HG02588 (cell line): Measurements from ENCODE around the gene A2M.

ENCODE experiments used
- ATAC-seq: cut with Tn5 transposase; IDR thresholded peaks from one replicate; pipeline ENCODE4 v1.9.1; 2021; ENCODE audit warnings: mild to moderate bottlenecking, moderate library complexity; ENCODE audit not compliant: unreplicated experiment

The A2M gene

DNA sequence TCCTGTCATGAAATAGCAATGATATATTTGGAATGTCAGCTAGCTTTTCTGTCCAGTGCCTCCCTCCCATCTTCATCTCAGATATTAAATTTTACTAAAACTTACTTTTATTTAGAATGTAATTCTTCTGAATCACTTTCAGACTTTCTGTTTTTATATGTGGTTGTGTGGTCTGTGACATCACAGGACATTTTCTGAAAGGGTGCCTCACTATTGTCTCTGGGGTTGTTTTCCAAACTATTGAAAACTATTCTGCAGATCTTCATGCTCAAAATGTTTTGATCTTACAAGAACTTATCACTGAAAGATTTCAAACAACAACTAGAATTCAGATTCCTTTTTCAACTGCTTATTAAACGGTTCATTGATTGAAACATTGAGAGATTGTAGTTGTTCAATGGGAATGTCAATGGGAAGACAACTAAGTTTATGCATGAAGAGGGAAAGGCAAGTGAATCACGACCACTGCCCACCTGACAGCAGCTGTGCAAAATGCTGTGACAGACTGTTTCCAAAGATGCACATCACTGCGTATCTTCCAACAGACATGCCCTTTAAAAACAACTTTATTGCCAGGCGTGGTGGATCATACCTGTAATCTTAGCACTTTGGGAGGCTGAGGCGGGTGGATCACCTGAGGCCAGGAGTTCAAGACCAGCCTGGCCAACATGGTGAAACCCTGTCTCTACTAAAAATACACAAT, 75.1 kb downstream of the A2M start:
- no peak for ATAC-seq

DNA sequence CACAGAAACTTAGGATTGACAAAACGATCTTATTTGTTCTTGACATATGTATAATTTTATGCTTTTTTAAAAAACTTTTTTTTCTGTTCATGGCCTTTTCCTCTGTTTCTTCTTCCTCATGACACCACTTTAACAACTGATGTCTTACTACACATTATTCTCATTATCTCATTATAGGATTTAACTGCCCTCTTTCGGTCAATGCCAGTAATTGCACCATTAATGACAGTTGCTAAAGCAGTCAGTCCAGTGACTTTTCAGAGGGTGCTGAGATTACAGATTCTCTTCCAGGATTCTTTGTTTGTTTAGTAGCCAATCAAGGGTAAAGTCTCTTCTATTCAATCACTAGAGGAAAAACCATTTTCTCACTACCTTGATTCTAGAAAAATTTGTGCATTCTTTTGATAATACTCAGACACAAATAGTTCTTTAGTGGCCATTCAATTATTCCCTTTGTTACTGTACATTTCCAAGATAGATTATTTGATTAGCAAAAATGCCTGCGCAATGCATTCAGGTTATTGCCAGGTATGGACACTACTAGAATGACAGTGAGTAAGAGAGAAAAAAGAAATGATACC, 76.2 kb downstream of the A2M start:
- ATAC-seq = no peak

DNA sequence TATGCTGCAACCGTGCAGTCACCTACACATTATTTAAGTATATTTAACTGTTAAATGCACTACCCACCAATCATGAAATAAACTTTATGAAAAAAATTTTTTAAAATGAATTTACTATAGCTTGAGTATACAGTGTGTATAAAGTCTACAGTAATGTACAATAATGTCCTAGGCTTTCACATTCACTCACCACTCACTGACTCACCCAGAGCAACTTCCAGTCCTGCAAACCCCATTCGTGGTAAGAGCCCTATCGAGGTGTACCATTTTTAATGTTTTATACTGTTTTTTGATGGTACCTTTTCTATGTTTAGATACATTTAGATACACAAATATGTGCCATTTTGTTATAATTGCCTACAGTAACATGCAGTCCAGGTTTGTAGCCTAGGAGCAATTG, 78.3 kb downstream of the A2M start:
- ATAC-seq = no peak

DNA sequence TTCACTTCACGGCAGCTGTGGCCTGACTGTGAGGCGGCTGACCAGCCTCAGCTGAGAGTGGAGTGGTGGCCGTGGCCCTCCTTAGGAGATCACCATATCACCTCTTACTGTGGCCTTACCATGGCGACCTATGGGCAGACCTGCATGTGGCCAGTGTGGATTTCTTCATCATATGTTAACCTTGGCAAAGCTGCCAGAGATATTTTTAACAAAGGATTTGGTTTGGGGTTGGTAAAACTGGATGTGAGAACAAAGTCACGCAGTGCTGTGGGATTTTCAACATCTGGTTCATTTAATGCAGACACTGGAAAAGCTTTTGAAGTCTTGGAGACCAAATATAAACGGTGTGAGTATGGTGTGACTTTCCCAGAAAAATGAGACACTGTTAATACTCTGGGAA, 79.5 kb downstream of the A2M start:
- no peak for ATAC-seq

GRCh38 chr12:9034095-9034494, 81.6 kb downstream of the A2M start:
- no peak for ATAC-seq

GRCh38 chr12:9033265-9033887, 82.3 kb downstream of the A2M start:
- no peak for ATAC-seq

- ATAC-seq = no peak
Measured at GRCh38 chr12:9032202-9032964, 83.3 kb downstream of the A2M start.

DNA sequence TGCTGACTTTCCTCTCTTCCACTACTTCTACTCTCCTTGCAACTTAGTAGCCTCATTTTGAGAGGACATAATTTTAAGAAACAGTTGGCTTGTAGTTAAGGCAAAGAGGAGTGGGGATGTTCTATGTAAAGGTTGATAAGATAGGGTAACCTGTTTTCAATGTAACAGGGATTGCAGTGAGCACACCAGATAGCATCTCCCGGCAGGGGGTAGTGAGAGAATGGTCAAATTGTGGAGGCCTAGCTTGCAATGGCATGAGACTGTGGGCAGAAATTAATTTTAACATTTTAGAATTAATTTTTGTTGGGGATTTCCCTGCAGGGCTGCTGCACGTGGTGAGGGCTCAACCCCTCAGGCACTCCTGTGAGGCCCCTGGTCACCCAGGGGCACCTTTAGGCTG, 84.9 kb downstream of the A2M start:
- no peak for ATAC-seq

DNA sequence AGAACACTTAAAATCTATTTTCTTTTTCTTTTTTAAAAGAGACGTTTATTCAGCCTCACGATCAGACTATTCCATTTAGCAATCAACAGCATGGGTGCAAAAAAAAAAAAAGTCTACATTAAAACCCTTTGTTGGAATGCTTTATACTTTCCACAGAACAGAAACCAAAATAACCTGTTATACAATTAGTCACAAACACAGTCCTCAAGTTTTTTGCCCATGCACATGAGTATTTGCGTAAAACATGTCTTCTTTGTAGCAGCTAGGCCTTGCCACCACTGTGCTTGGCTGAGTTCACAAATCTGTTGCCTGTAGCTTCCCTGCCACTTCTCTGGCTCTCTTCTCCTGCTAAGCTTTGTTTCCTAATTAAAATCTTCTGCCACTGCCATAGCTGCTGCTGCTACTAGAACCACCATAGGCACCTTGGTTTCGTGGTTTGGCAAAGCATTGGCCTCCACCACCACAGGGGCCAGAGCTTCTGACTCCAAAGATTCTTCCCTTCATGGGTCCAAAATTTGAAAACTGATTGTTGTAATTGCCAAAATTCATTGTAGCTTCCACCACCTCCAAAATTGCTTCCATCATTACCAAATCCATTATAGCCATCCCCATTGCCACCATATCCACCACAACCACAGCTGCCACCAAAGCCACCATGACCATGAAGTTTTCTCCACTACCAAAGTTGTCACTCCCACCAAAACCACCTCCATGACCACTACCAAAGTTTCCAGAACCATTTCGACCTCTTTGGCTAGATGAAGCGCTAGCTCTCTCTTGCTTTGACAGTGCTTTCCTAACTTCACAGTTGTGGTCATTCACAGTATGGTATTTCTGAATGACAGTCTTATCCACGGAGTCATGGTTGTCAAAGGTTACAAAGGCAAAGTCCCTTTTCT, 88.3 kb downstream of the A2M start:
- no peak for ATAC-seq

DNA sequence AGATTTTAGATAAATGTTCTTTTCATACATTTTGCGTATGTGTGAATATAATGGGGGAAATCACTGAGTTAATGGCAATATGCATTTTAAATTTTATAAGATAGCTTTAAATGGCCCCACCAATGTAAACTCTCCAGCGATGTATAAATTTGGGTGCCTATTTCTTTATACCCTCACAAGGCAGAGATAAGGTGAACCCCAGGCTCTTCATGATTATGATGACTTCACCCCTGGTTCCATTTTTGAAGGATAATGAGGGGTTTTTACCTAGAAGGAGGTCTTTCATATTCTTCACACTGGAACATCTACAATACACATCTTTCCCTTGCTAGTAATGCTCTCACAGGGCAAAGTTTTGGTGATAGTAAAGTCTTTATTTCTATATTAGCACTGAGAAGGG, 91.2 kb downstream of the A2M start:
- ATAC-seq = no peak

- ATAC-seq = no peak
Measured at GRCh38 chr12:9022592-9022991, 93.1 kb downstream of the A2M start.
